Transverse colon (tissue), 4 donors: ENCODE results near the gene MTFP1. TPM values are rescaled to one million over a fixed set of nuclear protein-coding genes. Genes with fewer than 3 reads are reported as not detected.

Source experiments
- DNase-seq: peaks from one replicate; pipeline ENCODE4 v3.0.0-alpha.2; 2019
- H3K27ac ChIP-seq, 4 donors: fragments of 200-600 bp; sonication (generic); 2 replicates each; pipeline ENCODE4 v1.5.1; 2016 to 2018; ENCODE audit warnings: inconsistent platforms in 4 of 4
- H3K27me3 ChIP-seq: fragments of 200-600 bp; sonication (generic); 2 replicates; pipeline ENCODE4 v1.5.1; 2017; ENCODE audit warnings: inconsistent platforms
- H3K36me3 ChIP-seq, 4 donors: fragments of 200-600 bp; sonication (generic); 2 replicates each; pipeline ENCODE4 v1.5.1; 2017 to 2019; ENCODE audit warnings: inconsistent platforms in 4 of 4
- H3K4me1 ChIP-seq, 4 donors: fragments of 200-600 bp; sonication (generic); 2 replicates each; pipeline ENCODE4 v1.5.1; 2017 to 2020; ENCODE audit warnings: inconsistent platforms in 4 of 4
- H3K4me3 ChIP-seq, 4 donors: fragments of 200-600 bp; sonication (generic); 1 replicate in 1 of 4; 2 replicates in 3 of 4; pipeline versions ENCODE4 v1.5.1 to v1.6.1; 2017 to 2019; ENCODE audit warnings: inconsistent platforms in 4 of 4
- H3K9me3 ChIP-seq, 2 donors: fragments of 200-600 bp; sonication (generic); 2 replicates each; pipeline ENCODE4 v1.5.1; 2017 to 2019; ENCODE audit warnings: inconsistent platforms in 2 of 2
- CTCF ChIP-seq, 5 experiments: fragments of 200-600 bp in 3 of 5; fragments of 450-650 bp in 2 of 5; sonication (generic) in 3 of 5; IDR thresholded peaks; 1 replicate in 2 of 5; 2 replicates in 3 of 5; pipeline ENCODE4 v1.5.1; 2016 to 2017; ENCODE audit warnings: antibody characterized with exemption in 5 of 5, inconsistent platforms in 3 of 5, mild to moderate bottlenecking in 2 of 5, moderate library complexity in 1 of 5
- EP300 ChIP-seq: sonication (generic); formaldehyde crosslinking; IDR thresholded peaks from one replicate; pipeline ENCODE4 v1.6.1; 2017; ENCODE audit warnings: antibody characterized with exemption, low read depth
- POLR2A ChIP-seq: fragments of 450-650 bp; IDR thresholded peaks from one replicate; pipeline ENCODE4 v1.6.1; 2016; ENCODE audit warnings: antibody characterized with exemption, mild to moderate bottlenecking, moderate library complexity
- POLR2AphosphoS5 ChIP-seq, 3 donors: sonication (generic); formaldehyde crosslinking; IDR thresholded peaks; one replicate each; pipeline ENCODE4 v1.6.1; 2016; ENCODE audit warnings: antibody characterized with exemption in 3 of 3
- WGBS, 2 donors: methylation state at CpG; one replicate each; pipeline ENCODE4 v1.1.5; 2018; ENCODE audit warnings: low coverage in 1 of 2; 5-methylcytosine and 5-hydroxymethylcytosine counted together
- in situ Hi-C, 4 donors: fragments of 200-750 bp; cut with MboI; loops; one replicate each; pipeline versions ENCODE4 v1.15.0 to v1.15.1; 2017; ENCODE audit warnings: low sequenced_read_pairs in 3 of 4, low pct_ligation_motif_present in 1 of 4, low pct_unique_long_range_greater_than_20kb in 1 of 4
- intact Hi-C: fragments of 100-400 bp; cut with DNase I; formaldehyde crosslinking; loops from one replicate; pipeline ENCODE4 v1.15.1; 2023; ENCODE audit warnings: low total_unique reads
- total RNA-seq, 4 donors: library from RNA; depleted of rRNA; stranded (reverse); fragments of >200 nt; gene quantifications; one replicate each; pipeline ENCODE4 v1.1.0, GENCODE V29; 2016

Gene MTFP1
- total RNA-seq, 4 donors from 2014 or later: 2.0 to 48.6 (median 21.4) TPM

- Histone ChIP-seq H3K36me3 (no peaks in the 10 kb centered on the region), H3K27me3 (no peaks in the 10 kb centered on the region), H3K4me1 (peaks cover 0 to 7% (median 3%) of the 10 kb centered on the region in 4 donors), H3K9me3 (no peaks in the 10 kb centered on the region), H3K4me3 (no peak overlapping the region), H3K27ac (peak overlapping the region in 1 of 4 donors; percentile 43)
- 69% methylated on average over 1 of the region's 1 CpG; no CpG with 5 or more reads in 1 of the 2 donors for WGBS, 2 donors
- in situ Hi-C loops: no loop called here
- intact Hi-C loops: no loop called here
- no peak for DNase-seq
- TF ChIP-seq EP300 (no peak), CTCF (IDR thresholded peaks at IDR 0.05) (no peak), POLR2AphosphoS5 (IDR thresholded peaks at IDR 0.05) (no peak), POLR2A (no peak)
Observed at GRCh38 chr22:30434843-30435242, 9.3 kb downstream of the MTFP1 start.

GRCh38 chr22:30435674-30436126, 10.1 kb downstream of the MTFP1 start:
- H3K27ac ChIP-seq: peak overlapping the region in 2 of 4 donors; percentile 13 to 43
- intact Hi-C loops: no loop called here

GRCh38 chr22:30436196-30436595, 10.6 kb downstream of the MTFP1 start:
- 85% methylated on average over 2 of the region's 2 CpGs; no CpG with 5 or more reads in 1 of the 2 donors for WGBS, 2 donors
- no peaks in the 10 kb centered on the region for H3K27me3 ChIP-seq
- H3K4me3 ChIP-seq: no peak overlapping the region
- in situ Hi-C loops (no loop called here), intact Hi-C loops (no loop called here)
- no peak for DNase-seq
- peaks cover 0 to 7% (median 3%) of the 10 kb centered on the region in 4 donors for H3K4me1 ChIP-seq
- H3K36me3 ChIP-seq: no peaks in the 10 kb centered on the region
- no peaks in the 10 kb centered on the region for H3K9me3 ChIP-seq
- peak overlapping the region in 2 of 4 donors; percentile 13 to 43 for H3K27ac ChIP-seq
- TF ChIP-seq POLR2AphosphoS5 (IDR thresholded peaks at IDR 0.05) (no peak), EP300 (no peak), POLR2A (no peak), CTCF (IDR thresholded peaks at IDR 0.05) (no peak)

More at GRCh38 chr22:30435674-30436126, 10.1 kb downstream of the MTFP1 start:
- Histone ChIP-seq H3K4me3 (no peak overlapping the region), H3K9me3 (no peaks in the 10 kb centered on the region), H3K4me1 (peaks cover 0 to 7% (median 3%) of the 10 kb centered on the region in 4 donors), H3K27me3 (no peaks in the 10 kb centered on the region), H3K36me3 (no peaks in the 10 kb centered on the region)
- in situ Hi-C loops: no loop called here
- TF ChIP-seq CTCF (IDR thresholded peaks at IDR 0.05): peak in 1 of 5 experiments; percentile 29
- TF ChIP-seq EP300: no peak
- TF ChIP-seq POLR2AphosphoS5 (IDR thresholded peaks at IDR 0.05): no peak
- no peak for TF ChIP-seq POLR2A
- DNase-seq: peak; percentile 65
- 67% methylated on average over 6 of the region's 6 CpGs; no CpG with 5 or more reads in 1 of the 2 donors for WGBS, 2 donors

- TF ChIP-seq POLR2AphosphoS5 (IDR thresholded peaks at IDR 0.05) (no peak), CTCF (IDR thresholded peaks at IDR 0.05) (no peak), POLR2A (no peak), EP300 (no peak)
Observed at GRCh38 chr22:30438559-30438958, 13.0 kb downstream of the MTFP1 start.

More at GRCh38 chr22:30438559-30438958, 13.0 kb downstream of the MTFP1 start:
- no peak overlapping the region for H3K27ac ChIP-seq
- H3K36me3 ChIP-seq: no peaks in the 10 kb centered on the region
- peaks cover 0 to 7% (median 3%) of the 10 kb centered on the region in 4 donors for H3K4me1 ChIP-seq
- peak; percentile 29 for DNase-seq
- H3K27me3 ChIP-seq: no peaks in the 10 kb centered on the region
- 52 to 56% methylated on average over 2 to 3 of the region's 3 CpGs for WGBS, 2 donors
- intact Hi-C loops: no loop called here
- no peaks in the 10 kb centered on the region for H3K9me3 ChIP-seq
- H3K4me3 ChIP-seq: no peak overlapping the region
- in situ Hi-C loops: no loop called here
